ENCODE results near the gene SYVN1. TPM values are rescaled to one million over a fixed set of nuclear protein-coding genes. Genes with fewer than 3 reads are reported as not detected.

SYVN1 gene
- polyA plus RNA-seq, 2 of the 4 experiments (the other 2 are of a cell fraction) = 21.4 to 25.1 TPM

GRCh38 chr11:65121865-65122696, 12.2 kb downstream of the SYVN1 start, which contains the start of the genes FAU and MRPL49:
FAU (minus strand) TSS chr11:65122134; CDS start chr11:65121813, 321 bp downstream.
MRPL49 (plus strand) TSS chr11:65122321; CDS start chr11:65122347, 26 bp downstream.
- POLR2A ChIA-PET = interaction anchor here (0.7 to 2.5 kb wide), 13 partner anchors 9 to 541 kb away, joined by 3 to 37 read pairs (median 5); partner anchors contain the start of genes CAPN1, SYVN1, TM7SF2 and VPS51
- ATAC-seq = peak; percentile 87 to 90
- peak; percentile 94 to 98 for DNase-seq (ENCODE audit: low read depth in 1 of 2, low spot score in 1 of 2)

GRCh38 chr11:65121447-65121864, 12.9 kb downstream of the SYVN1 start:
- no peak for FAIRE-seq
- POLR2A ChIA-PET = interaction anchor here (1.0 to 2.5 kb wide), 8 partner anchors 10 to 542 kb away, joined by 3 to 37 read pairs (median 10); partner anchors contain the start of genes CAPN1, SYVN1 and TM7SF2

More at GRCh38 chr11:65121865-65122696, 12.2 kb downstream of the SYVN1 start, which contains the start of the genes FAU and MRPL49:
- H3K4me2 ChIP-seq = peak within 1 kb of the TSS; percentile 92
- H3K4me1 ChIP-seq = peaks cover 20% of the 10 kb centered on the region; the same call in 2 of the 3 replicates
- H3K27ac ChIP-seq = peak within 1 kb of the TSS; percentile 88 to 94
- WGBS (ENCODE audit: missing lambda C conversion rate) = 1% methylated on average over 48 of the region's 64 CpGs
- no peaks in the 10 kb centered on the region for H3K9me3 ChIP-seq
- peak; percentile 79 for FAIRE-seq
- TF ChIP-seq KDM5A (IDR thresholded peaks at IDR 0.05) (peak; percentile 93), CBX8 (IDR thresholded peaks at IDR 0.05) (no peak), POLR2A (IDR thresholded peaks at IDR 0.05; ENCODE audit: low read length) (peak; percentile 95), ZSCAN20 (CRISPR knock-in tag; IDR thresholded peaks at IDR 0.05) (no peak), MAZ (IDR thresholded peaks at IDR 0.05; ENCODE audit: borderline replicate concordance, low read depth, low read length) (0 out of 2 replicates have a peak, but pooled peaks have one; percentile 27), TP53 (CRISPR knock-in tag; IDR thresholded peaks at IDR 0.05) (0 out of 2 replicates have a peak, but pooled peaks have one; percentile 40), BCL3 (IDR thresholded peaks at IDR 0.05) (peak; percentile 87), MYC (IDR thresholded peaks at IDR 0.05; ENCODE audit: borderline replicate concordance, low read length) (peak; percentile 36; the same call in 1 of the 2 replicates), PHF8 (IDR thresholded peaks at IDR 0.05; ENCODE audit: borderline replicate concordance, low read depth) (peak; percentile 90), BHLHE40 (IDR thresholded peaks at IDR 0.05; ENCODE audit: low read depth, low read length) (0 out of 2 replicates have a peak, but pooled peaks have one; percentile 32), HDAC2 (IDR thresholded peaks at IDR 0.05) (peak; percentile 79; the same call in 1 of the 2 replicates), MAX (IDR thresholded peaks at IDR 0.05) (peak; percentile 77), JUN (IDR thresholded peaks at IDR 0.05) (peak; percentile 89 to 95; a peak in 4 of 5 replicates), EHF (CRISPR knock-in tag; IDR thresholded peaks at IDR 0.05) (no peak)
- H3K4me3 ChIP-seq = peak within 1 kb of the TSS; percentile 71
- CTCF ChIA-PET = interaction anchor here (1.3 to 6.3 kb wide), 5 partner anchors 7 to 58 kb away, joined by 3 to 75 read pairs (median 19); partner anchors contain the start of genes CAPN1 and TM7SF2

More at GRCh38 chr11:65121447-65121864, 12.9 kb downstream of the SYVN1 start:
- Histone ChIP-seq H3K4me2 (peak overlapping the region; percentile 92), H3K4me1 (peaks cover 22% of the 10 kb centered on the region; the same call in 2 of the 3 replicates), H3K4me3 (peak overlapping the region; percentile 71), H3K9me3 (no peaks in the 10 kb centered on the region), H3K27ac (peak overlapping the region; percentile 88 to 94)
- no peak for ATAC-seq
- DNase-seq (ENCODE audit: low read depth in 1 of 2, low spot score in 1 of 2) = peak in 1 of 2 experiments; percentile 24
- CTCF ChIA-PET = interaction anchor here (1.3 to 6.3 kb wide), 5 partner anchors 8 to 59 kb away, joined by 3 to 75 read pairs (median 19); partner anchors contain the start of genes CAPN1 and TM7SF2
- TF ChIP-seq ZSCAN20 (CRISPR knock-in tag; IDR thresholded peaks at IDR 0.05) (no peak), MAFK (IDR thresholded peaks at IDR 0.05; ENCODE audit: partially characterized antibody) (no peak), EP300 (IDR thresholded peaks at IDR 0.05) (no peak), RAD21 (conservative IDR thresholded peaks at IDR 0.05 in 1 of 2, IDR thresholded peaks at IDR 0.05 in 1 of 2) (no peak), KDM1A (IDR thresholded peaks at IDR 0.05; ENCODE audit: low read depth) (no peak), POLR2A (IDR thresholded peaks at IDR 0.05; ENCODE audit: low read length) (no peak), NR3C1 (IDR thresholded peaks at IDR 0.05) (no peak), MAX (IDR thresholded peaks at IDR 0.05) (no peak), REST (IDR thresholded peaks at IDR 0.05) (no peak), EHMT2 (IDR thresholded peaks at IDR 0.05; ENCODE audit: low read depth) (no peak), FOXS1 (CRISPR knock-in tag; IDR thresholded peaks at IDR 0.05) (no peak)
- WGBS (ENCODE audit: missing lambda C conversion rate) = 3% methylated on average over 15 of the region's 22 CpGs
